Testis (tissue), 3 donors: ENCODE data around the gene KIAA1671. TPM values are rescaled to one million over a fixed set of nuclear protein-coding genes. Genes with fewer than 3 reads are reported as not detected.

Source experiments
- DNase-seq: peaks from one replicate; pipeline ENCODE4 v3.0.0-alpha.2; 2019
- H3K27ac ChIP-seq, 2 donors: fragments of 200-600 bp; sonication (generic); one replicate each; pipeline ENCODE4 v1.5.1; 2019
- H3K27me3 ChIP-seq: fragments of 200-600 bp; sonication (generic); one replicate; pipeline ENCODE4 v1.5.1; 2019
- H3K36me3 ChIP-seq: fragments of 200-600 bp; sonication (generic); one replicate; pipeline ENCODE4 v1.5.1; 2017; ENCODE audit warnings: low read depth; ENCODE audit errors: missing control alignments
- H3K4me1 ChIP-seq: fragments of 200-600 bp; sonication (generic); one replicate; pipeline ENCODE4 v1.5.1; 2019
- H3K4me3 ChIP-seq, 2 donors: fragments of 200-600 bp; sonication (generic); one replicate each; pipeline ENCODE4 v1.5.1; 2017 to 2019
- H3K9me3 ChIP-seq: fragments of 200-600 bp; sonication (generic); one replicate; pipeline ENCODE4 v1.5.1; 2017
- POLR2A ChIP-seq: fragments of 450-650 bp; IDR thresholded peaks from one replicate; pipeline ENCODE4 v1.6.1; 2017; ENCODE audit warnings: antibody characterized with exemption, mild to moderate bottlenecking, moderate library complexity
- WGBS, 2 donors: methylation state at CpG; one replicate each; pipeline ENCODE4 v1.1.5; 2018; 5-methylcytosine and 5-hydroxymethylcytosine counted together
- intact Hi-C: fragments of 100-400 bp; cut with DNase I; formaldehyde crosslinking; loops from one replicate; pipeline ENCODE4 v1.15.1; 2023; ENCODE audit warnings: low total_unique reads
- polyA plus RNA-seq: library from polyadenylated mRNA; stranded (reverse); fragments of 350-450 nt; fragmentation: Illumina TruSeq; extraction: RNeasy Lipid Tissue Mini Kit (QIAGEN cat#74804); gene quantifications from one replicate; pipeline ENCODE4 v1.2.3, GENCODE V29; 2014; ENCODE audit warnings: low read depth, low replicate concordance; ENCODE audit not compliant: insufficient read depth
- total RNA-seq, 2 donors: library from RNA; depleted of rRNA; stranded (reverse); fragments of >200 nt; gene quantifications; one replicate each; pipeline ENCODE4 v1.2.3, GENCODE V29; 2016
- TF ChIP-seq, protein P1 (sequence below), 3 experiments: fragments of 450-650 bp in 2 of 3; fragments of 200-600 bp in 1 of 3; sonication (generic) in 1 of 3; IDR thresholded peaks; one replicate each; pipeline ENCODE4 v1.5.1; 2016 to 2019; ENCODE audit warnings: antibody characterized with exemption in 3 of 3, mild to moderate bottlenecking in 2 of 3, moderate library complexity in 1 of 3

The KIAA1671 gene
- total and polyA plus RNA-seq, 3 donors from 2014 or later = 16.8 to 28.6 (median 24.4) TPM

DNA sequence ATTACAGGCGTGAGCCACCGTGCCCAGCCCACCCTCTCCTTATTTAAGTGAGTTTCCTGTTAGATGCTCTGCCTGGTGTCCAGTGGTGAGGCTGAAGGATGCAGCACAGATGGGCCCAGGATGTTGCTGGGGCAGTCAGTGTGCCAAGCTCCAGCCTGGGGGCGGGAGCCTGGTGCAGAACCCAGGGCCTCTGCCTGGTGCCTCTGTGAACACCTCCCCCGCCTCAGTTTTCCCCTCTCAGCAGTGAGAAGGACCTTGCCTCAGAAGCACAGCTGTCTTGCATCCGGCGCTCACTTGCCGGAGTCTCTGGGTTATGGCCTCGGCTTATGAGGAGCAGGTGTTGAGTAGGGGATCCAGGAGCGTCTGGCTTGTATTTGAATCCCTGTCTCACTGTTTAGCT, 116.2 kb downstream of the KIAA1671 start:
- H3K4me1 ChIP-seq = no peaks in the 10 kb centered on the region
- intact Hi-C loops = no loop called here
- DNase-seq = no peak
- H3K4me3 ChIP-seq = no peak overlapping the region
- H3K27ac ChIP-seq = no peak overlapping the region
- H3K36me3 ChIP-seq = no peaks in the 10 kb centered on the region
- TF ChIP-seq, protein P1, sequence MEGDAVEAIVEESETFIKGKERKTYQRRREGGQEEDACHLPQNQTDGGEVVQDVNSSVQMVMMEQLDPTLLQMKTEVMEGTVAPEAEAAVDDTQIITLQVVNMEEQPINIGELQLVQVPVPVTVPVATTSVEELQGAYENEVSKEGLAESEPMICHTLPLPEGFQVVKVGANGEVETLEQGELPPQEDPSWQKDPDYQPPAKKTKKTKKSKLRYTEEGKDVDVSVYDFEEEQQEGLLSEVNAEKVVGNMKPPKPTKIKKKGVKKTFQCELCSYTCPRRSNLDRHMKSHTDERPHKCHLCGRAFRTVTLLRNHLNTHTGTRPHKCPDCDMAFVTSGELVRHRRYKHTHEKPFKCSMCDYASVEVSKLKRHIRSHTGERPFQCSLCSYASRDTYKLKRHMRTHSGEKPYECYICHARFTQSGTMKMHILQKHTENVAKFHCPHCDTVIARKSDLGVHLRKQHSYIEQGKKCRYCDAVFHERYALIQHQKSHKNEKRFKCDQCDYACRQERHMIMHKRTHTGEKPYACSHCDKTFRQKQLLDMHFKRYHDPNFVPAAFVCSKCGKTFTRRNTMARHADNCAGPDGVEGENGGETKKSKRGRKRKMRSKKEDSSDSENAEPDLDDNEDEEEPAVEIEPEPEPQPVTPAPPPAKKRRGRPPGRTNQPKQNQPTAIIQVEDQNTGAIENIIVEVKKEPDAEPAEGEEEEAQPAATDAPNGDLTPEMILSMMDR (IDR thresholded peaks at IDR 0.05) = no peak
- H3K9me3 ChIP-seq = no peaks in the 10 kb centered on the region
- 90 to 95% methylated on average over 8 to 9 of the region's 9 CpGs for WGBS, 2 donors
- no peaks in the 10 kb centered on the region for H3K27me3 ChIP-seq

DNA sequence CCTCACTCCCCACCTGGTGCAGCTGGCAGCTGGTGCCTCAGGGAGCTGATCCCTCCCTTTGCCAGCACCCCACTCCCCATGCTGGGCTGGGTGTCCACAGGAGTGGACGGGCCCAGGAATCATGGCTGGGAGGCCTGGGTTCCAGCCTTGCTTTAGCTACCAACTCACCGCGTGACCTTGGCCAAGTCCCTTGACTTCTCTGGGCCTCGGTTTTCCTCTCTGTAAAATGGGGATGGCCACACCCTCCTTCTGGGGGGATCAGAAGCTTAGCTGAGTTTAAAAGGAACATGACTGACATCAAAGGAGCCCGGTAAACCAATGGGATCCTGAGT, 116.9 kb downstream of the KIAA1671 start:
- 96 to 98% methylated on average over 5 of the region's 5 CpGs for WGBS, 2 donors
- TF ChIP-seq, protein P1 (IDR thresholded peaks at IDR 0.05) = no peak
- TF ChIP-seq POLR2A = no peak
- no peak overlapping the region for H3K27ac ChIP-seq
- intact Hi-C loops = no loop called here
- H3K27me3 ChIP-seq = no peaks in the 10 kb centered on the region
- H3K4me1 ChIP-seq = no peaks in the 10 kb centered on the region
- no peak for DNase-seq
- no peak overlapping the region for H3K4me3 ChIP-seq
- H3K36me3 ChIP-seq = no peaks in the 10 kb centered on the region
- no peaks in the 10 kb centered on the region for H3K9me3 ChIP-seq

DNA sequence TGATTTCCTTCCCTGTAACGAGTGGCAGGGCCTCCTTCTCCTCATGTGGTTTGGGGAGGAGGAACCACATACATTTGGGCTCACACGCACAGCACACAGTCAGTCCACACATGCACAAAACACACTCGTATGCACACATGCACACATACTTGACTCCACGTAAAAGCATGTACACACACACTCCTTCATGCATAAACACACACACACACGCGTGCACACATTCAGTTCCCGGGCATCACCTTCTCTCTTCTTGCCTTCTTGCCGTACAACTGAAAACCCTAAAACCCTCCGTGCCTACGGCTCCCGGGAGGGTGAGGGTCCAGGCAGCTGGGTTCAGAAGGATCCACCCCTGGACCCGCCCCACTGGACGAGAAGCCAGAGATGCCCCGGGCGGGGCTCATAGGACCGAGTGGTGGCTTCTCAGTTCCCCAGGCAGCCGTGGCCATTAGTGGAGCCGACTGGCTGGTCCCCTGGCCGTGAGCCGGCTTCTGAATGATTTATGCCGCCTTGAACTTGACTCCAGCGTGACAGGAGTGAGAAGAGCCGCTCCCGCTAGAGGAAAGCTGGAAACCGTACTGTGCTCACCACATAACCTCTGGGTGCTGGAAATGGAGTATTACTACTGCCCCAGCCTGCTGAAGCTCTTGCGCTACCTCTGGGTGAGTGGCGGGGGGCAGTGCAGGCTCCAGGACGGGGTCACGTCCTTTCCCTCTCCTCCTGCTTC, 117.4 kb downstream of the KIAA1671 start:
- no peak for DNase-seq
- WGBS, 2 donors = 60 to 80% methylated on average over 22 to 29 of the region's 29 CpGs

DNA sequence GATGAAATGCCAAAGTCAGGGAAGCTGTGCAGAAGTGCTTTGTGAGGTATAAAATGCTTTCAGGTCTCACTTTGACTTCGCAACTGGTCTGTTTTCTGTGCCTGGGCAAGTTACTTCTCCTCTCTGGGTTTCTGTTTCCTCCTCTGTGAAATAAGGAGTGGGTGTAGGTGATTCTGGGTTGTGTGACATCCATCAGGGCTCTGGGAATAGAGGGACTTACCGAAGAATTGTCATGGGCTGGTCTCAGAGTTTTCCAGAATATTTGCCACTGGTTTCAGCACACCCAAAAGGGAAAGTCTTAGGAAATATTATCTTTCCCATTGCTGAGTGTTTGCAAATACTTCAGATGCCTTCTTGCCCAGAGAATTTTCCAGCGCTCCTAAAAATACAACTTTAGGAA, 118.4 kb downstream of the KIAA1671 start:
- no peak for DNase-seq
- Histone ChIP-seq H3K27me3 (no peaks in the 10 kb centered on the region), H3K4me1 (no peaks in the 10 kb centered on the region), H3K36me3 (no peaks in the 10 kb centered on the region), H3K9me3 (no peaks in the 10 kb centered on the region), H3K4me3 (no peak overlapping the region), H3K27ac (peak overlapping the region; percentile 4 to 51)
- intact Hi-C loops = no loop called here
- TF ChIP-seq POLR2A = no peak
- TF ChIP-seq, protein P1 (IDR thresholded peaks at IDR 0.05) = no peak
- 61 to 65% methylated on average over 3 of the region's 3 CpGs for WGBS, 2 donors

More for the DNA sequence above, 117.4 kb downstream of the KIAA1671 start:
- no peaks in the 10 kb centered on the region for H3K36me3 ChIP-seq
- intact Hi-C loops = no loop called here
- no peaks in the 10 kb centered on the region for H3K27me3 ChIP-seq
- TF ChIP-seq, protein P1 (IDR thresholded peaks at IDR 0.05) = no peak
- no peak for TF ChIP-seq POLR2A
- H3K27ac ChIP-seq = peak overlapping the region in 1 of 2 donors; percentile 51
- H3K4me1 ChIP-seq = no peaks in the 10 kb centered on the region
- no peaks in the 10 kb centered on the region for H3K9me3 ChIP-seq
- H3K4me3 ChIP-seq = peak overlapping the region in 1 of 2 donors; percentile 2

DNA sequence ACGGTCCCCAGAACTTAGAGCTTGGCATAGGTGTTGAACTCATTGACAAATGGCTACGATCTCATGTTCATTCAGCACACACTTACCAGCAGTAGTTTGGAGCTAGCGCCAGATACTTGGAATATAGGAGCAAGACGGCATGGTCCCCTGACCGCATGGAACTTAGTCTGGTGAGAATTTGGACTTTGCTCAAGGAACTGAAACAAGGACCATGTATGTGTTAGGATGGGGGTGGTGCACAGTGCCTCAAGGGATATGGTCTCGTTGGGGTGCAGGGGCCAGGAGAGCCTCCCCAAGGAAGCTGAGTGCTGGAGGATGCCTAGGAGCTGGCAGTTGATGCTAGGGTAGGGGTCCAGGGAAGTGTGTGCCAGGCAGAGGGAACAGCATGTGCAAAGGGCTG, 119.2 kb downstream of the KIAA1671 start:
- Histone ChIP-seq H3K27ac (no peak overlapping the region), H3K27me3 (no peaks in the 10 kb centered on the region), H3K4me1 (no peaks in the 10 kb centered on the region), H3K4me3 (no peak overlapping the region), H3K9me3 (no peaks in the 10 kb centered on the region), H3K36me3 (no peaks in the 10 kb centered on the region)
- no peak for DNase-seq
- TF ChIP-seq, protein P1 (IDR thresholded peaks at IDR 0.05) = no peak
- no peak for TF ChIP-seq POLR2A
- intact Hi-C loops = no loop called here
- WGBS, 2 donors = 96 to 98% methylated on average over 6 of the region's 6 CpGs
